COLO668 (cell line): Measurements from ENCODE around the gene PHLPP1.
A peak's percentile ranks its signal among the peaks of the same experiment; 100 is the strongest.

ENCODE experiments used
- DNase-seq: peaks from one replicate; lab custom pipeline; 2025; ENCODE audit not compliant: unreplicated experiment; lab: John Stamatoyannopoulos, UW

The PHLPP1 gene

DNA sequence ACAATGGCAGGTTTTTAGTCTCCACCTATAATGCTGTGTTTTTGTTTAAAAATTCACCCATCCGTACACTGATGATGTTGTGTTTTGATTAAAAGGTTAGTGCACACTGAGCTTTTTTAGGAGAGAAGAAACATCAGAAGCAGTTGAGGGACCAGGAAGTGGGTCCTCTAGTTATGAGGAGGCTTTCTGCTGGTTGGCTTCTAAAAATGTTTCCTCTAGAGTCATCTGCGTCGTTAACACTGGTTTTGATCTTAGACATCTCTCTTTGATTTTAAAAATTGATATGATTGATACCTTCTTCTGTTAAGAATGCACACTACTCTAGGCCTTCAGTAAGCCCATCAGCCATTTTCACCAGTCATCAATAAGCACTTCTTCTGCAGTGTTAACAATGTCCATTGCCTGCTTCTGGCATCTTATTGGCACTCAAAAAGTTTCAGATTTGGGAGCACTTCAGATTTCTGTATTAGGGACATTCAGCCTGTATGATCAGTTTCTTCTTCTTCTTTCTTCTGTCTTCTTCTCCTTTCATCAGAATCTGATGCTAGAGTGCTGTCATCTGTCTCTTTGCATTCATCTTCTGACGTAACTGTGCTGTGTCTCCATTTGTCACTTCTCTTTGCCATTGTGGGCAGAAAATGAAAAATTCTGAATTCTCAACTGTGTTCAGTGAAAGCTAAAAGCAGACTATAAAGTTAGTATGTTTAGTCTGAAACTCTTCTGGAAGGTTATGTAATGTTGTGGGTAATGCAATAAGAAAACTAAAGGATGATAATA, 56.3 kb downstream of the PHLPP1 start:
- no peak for DNase-seq

DNA sequence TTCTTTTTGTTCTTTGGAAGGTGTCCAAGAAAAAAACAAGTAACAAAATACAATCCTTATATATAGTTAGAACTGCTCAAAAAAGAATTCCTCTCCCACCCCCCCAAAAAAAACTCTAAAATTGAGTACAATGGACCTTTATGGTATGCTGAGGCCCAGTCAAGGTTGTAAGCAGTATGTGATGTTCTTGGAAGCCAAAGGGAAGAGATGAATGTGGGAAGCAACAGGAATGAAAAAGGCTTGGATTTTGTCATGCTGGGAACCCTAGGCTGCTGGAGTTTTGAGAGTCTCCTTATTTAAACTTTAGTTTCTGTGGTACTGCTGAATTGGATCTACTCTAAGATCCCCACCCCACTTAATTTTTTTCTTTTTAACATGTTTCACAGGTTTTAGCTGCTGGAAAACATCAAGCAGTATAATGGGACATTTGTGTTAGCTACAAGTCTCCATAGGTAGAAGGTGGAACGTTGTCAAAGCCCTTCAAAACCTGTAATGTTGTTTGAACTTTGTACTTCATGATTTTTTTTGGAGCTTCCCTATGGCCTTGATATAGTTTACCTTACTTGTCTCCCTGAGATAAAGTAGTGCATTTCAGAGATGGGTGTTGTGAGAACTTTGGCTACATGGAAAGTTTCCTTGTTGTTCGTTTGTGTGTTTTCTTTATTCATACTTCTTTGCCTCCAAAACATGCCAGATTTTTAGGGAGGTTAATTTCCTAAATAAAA, 57.7 kb downstream of the PHLPP1 start:
- DNase-seq, result no peak

DNA sequence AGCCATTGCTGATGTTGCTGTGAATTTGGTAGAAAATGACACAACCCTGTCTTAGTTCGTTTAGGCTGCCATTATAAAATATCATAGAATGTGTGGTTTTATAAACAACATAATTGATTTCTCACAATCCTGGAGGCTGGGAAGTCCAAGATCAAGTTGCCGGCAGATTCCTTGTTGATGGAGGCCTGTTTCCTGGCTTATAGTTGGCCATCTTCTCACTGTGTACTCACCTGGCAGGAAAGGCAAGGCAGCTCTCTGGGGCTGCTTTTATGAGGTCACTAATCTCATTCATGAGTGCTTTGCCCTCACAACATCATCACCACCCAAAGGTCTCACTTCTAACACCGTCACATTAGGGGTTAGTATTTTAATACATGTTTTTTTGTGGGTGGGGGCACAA, 58.4 kb downstream of the PHLPP1 start:
- no peak for DNase-seq

DNA sequence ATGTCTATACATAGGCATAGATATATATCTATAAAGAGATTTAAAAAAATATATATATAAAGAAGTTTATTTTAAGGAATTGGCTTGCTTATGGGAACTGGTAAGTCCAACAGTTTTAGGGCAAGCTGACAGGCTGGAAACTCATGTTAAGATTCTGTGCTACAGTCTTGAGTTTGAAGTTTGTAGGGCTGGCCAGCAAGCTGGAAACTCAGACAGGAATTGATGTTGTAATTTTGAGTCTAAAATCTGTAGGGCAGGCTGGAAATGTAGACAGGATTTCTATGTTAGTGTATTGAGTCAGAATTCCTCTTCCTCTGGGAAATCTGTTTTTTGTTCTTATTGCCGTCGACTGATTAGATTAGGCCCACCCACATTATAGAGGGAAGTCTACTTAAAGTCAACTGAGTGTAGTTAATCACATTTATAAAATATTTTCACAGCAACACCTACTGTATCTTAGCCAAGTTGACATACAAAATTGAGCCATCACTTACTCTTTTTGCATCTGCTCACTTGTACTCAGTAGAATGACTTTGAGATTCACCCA, 60.8 kb downstream of the PHLPP1 start:
- no peak for DNase-seq

DNA sequence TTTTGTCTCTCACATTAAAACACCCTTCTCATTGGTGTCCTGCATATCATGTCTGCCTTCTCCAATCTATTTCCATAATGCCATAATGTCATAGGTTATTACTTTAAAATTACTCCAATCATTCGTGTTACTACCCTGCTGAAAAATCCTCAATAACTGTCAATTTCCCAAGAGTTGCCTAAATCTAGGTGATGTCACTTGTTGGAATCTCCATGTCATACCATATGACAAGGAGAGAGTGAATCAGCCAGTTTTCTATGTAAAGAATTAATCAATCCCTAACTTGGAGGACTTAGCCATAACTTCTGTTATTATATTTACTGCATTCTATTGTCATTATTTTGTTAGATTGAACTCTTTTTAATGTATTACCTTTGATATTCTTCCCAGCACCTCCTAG, 62.5 kb downstream of the PHLPP1 start:
- DNase-seq, result no peak

DNA sequence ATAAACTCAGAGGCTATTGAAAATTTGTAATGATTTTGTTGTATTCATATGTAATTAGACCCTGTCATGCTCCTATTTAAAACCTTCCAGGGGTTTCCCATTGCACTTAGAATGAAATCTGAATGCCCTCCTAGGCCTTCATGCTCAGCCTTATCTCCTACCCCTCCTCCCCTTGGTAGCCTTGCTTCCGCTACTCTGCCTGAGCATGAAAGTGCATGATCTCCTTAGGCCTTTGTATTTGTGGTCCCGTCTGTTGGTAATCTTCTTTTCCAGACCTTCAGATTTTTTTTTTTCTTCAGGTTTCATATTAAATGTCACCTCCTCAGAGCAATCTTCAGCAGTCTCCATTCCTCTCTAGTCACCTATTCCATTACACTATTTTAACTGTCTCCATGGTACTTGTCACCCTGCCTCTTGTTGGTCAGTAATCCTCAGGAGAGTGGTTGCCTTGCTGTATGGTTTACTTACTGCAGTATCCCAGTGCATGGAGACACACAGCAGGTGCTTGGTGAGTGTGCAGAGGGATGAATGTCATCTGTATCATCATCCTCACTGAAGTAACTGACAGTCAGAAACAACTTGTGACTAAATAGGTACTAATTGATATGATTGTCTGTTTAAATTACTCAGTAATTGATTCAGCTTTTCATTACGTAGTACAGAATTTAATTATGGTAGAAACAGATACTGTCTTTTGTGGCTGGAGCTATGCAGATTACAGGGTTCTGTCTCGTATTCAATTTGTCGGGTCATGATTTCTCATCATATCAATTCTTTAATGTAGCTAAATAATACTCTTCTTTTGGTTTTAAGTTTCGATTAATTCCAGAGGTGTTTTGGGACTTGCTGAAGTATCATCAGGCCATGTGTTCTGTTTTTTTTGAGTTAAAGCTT, 63.9 kb downstream of the PHLPP1 start:
- DNase-seq, result no peak

DNA sequence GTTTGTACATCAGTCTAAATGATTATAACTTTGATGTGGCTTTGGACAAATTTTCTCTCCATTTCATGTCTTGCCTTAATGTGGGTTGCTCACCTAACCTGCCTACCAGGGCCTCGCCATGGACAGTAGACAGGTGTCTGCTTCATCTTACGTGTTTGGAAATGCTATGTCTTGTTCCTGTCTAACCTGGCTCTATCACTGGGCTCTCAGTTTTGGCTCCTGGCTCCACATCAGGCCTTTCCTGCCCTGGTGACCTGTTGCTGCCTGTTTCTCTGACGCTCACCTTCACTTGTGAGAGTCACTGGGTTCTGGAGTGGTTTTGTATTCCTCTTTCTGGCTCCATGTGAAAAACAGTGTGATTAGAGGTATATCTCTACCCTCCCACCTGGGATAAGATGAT, 65.9 kb downstream of the PHLPP1 start:
- no peak for DNase-seq

DNA sequence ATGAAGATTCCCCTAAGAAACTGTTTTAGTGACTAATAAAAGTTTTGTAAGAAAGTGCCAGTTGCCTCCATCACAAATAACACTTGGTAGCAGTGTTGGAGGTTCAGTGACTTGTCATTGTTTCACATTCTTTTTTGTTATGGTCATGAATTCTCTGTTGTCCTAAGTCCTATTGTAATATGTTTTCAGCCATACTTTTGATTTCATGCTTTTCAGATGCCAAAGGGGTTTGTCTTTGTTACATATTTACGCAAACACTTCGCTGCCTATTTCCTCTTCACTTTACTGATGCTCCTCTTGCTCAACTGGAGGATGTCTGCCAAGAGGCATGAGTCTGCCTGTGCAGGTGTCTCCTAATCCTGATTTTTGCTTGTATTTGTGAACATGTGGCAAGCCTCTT, 66.6 kb downstream of the PHLPP1 start:
- DNase-seq, result no peak

DNA sequence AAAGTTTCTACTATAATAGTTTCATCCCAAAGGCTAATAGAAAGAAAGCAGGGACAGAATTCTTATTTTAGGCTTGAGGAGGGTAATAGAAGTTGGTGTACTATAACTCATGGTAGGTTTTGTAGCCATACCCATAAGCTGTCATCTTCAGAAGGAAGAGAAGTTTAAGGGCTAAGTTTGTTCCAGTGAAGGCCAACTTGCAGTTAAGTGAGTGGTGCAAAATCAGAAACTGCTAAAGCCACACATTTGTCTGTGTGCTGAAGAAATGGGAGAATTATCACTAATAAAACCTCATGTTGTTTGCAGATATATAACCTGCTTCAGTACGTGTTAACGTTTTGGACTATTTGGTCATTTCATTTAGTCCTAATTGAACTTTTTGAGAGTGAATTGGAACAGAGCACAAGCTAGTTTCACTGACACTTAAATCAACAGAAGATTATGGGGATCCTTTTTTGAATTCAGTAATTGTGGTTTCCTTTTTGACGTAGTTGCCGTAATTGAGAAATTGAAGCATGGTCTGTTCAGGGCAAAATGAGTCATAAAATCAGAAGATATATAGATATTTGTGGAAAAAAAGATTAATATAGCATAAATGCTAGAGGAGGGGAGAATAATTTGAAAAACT, 69.1 kb downstream of the PHLPP1 start:
- DNase-seq, result no peak

DNA sequence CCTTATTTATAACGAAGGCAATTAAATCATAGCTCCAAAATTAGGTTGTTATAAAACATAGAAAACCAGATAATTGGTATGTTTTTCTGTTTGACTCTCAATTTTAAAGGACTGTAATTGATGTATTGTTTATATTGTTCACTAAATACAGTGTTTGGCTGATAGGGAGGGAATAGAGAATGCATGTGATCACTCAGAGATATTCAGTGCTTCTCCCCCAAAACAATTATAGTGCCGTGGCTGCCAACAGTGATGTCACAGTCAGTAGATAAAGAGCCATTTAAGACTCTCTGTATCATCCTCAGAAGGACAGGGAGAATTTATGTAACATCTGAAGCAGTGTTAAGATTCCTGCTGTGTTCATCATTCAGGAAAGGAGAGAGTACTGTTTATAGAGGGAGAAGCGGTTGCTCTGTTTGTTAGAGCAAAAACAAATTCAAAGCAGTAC, 69.6 kb downstream of the PHLPP1 start:
- no peak for DNase-seq

DNA sequence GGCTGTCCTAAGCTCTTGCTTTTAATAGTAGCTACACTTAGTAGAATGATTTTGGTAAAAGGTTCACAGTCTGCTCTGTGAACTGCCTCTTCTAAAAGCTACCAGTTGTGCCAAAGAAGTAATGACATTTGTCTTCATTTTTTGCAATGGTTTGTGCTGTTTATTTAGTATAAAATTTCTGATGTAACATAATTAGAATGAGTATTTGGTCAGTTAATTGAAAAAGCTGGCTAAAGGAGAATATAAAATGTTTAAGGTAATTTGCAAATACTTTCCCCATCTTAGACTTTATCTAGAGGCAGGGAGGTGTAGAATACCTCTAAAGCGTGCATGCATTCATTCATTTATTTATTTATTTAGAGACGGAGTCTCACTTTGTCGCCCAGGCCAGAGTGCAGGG, 71.3 kb downstream of the PHLPP1 start:
- DNase-seq, result no peak

DNA sequence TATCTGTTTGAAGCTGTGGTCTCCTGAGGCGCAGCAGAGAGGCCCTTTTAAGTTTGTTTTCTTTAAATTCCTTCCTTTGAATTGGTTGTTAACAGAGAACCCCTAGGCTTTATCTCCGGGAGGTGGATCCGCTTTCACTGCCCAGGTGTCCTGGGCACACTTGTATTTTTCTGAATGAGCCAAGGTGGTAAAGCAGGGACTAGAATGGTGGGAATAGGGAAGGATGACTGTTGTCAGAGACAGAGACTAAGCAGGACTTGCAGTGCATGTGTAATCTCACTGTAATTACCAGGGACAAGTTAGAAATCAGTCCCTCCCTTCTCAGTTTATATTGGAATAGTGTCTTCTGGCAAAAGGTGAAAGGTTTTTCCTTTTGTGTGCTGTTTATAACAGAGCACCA, 72.8 kb downstream of the PHLPP1 start:
- DNase-seq, result no peak

DNA sequence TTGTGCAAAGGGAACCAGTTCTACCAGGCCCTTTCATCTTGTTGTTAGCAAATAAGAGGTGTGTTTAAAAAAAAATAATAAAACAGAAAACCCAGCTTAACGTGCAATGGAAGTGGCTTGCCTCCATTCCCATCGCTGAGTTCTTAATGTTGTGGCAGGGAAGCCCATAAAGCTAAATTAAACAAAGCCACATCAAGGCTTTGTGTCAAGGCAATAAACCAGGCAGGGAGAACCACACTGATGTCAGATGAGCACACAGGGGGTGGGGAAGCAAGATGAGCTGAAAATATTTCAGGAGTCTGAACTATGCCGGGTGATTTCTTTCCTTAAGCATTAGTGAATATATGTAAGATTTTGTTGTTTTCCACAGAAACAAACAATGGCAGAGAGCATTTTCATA, 73.5 kb downstream of the PHLPP1 start:
- peak; percentile 40 for DNase-seq

DNA sequence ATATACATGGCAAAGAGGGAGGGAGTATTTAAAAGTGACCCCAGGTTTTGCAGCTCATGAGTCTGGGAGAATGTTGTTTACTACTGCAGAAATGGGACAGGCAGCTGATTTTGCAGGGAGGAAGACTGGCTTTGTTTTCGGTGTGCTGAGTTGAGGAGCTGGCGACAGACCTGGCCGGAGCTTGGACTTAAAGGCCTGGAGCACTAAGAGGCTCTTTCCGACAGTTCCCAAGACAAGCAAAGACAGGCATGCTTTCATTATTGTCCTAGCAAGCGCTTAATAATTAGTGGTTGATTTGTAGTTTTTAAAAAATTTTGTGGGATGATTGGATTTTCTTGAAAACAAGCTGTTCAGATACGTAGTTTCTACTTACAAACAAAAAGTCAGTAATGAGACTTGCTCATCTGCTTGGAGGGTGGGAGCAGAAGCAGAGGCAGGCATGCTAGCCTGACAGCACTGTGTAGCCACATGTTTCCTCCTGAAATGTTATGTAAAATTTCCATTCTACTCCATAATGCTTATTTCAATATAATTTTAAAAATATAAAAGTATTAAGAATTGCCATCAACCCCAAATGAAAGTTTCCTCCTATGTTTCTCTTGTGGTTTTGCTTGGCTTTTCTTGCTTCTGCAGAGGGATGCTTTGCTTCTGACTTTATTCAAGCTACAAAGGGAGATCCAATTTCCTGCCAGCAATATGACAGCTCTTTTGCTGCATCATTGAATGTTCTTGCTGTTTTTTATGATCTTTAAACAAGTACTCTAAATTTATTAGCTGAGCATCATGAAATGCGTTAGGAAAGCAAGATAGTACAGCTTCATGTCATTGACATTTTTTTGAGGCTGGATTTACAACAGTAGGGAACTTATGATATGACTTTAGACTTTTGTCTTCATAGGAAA, 75.8 kb downstream of the PHLPP1 start:
- DNase-seq, result no peak

DNA sequence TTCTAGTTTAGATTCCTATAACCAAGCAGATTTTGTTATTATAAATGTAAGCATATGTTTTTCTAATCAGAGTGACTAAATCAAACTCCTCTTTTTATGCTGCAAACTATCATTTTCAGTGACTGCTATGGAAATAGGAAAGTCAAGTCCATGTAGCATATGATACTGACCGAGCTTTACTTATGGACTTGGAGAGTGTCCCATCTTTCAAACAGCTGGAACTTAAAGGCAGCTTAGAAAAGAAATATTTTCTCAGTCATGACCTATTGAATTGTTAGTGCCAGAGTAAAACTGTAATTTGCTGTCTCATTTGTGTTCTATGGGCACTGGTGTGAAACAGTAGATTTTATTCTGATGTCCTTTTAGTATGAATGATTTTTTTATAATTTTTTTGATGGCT, 76.7 kb downstream of the PHLPP1 start:
- no peak for DNase-seq

DNA sequence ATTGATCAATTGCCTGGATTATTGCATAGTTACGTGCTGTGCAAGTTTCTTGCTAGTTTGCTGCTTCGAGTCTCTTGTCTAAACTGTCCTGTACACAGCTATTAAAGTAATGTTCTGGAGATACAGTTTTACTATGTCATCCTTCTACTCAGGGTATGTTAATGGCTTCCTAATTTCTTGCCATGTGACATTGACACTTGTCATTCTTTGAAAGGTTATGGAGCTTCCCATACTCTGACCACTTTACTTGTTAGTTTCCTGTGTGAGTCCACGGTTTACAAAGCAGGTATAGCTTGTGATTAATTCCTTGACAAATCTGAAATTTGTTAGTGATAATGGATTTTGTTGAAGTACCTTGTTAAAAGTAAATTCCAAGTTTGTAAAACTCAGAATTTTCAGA, 80.5 kb downstream of the PHLPP1 start:
- no peak for DNase-seq

DNA sequence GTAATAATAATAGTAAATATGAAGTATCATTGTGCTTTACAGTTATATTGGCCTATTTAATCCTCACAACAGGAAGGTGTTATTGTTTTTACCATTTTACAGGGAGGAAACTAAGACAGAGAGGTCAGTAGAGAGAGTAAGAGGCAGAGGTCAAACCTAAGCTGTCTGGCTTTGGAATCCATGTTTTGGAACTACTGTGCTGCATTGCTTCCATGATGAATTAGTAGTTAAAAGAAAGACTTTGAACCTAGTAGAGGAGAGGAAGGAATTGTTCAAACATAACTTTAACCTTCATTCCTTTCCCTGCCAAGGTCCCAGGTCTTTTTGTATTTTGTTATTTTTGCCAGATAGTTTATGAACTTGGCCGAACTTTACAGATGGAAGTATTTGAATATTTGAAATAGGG, 80.9 kb downstream of the PHLPP1 start:
- DNase-seq, result no peak

DNA sequence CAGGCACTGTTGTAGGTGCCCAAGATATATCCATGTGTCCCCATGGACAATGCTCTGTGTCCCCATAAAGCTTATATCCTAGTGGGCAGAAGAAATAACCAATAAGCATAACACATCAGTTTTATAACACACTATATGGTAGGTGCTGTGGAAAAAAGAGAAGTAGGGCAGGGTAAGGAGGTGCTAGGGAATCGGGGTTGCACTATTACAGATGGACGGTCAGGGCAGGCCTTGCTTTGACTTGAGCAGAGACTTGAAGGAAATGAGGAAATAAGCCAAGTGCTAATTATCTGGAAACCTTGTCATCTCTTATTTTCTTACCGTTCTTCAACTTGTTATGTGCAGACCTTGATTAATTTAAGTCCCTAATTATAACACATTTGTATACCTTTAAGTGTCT, 82.0 kb downstream of the PHLPP1 start:
- DNase-seq, result no peak

DNA sequence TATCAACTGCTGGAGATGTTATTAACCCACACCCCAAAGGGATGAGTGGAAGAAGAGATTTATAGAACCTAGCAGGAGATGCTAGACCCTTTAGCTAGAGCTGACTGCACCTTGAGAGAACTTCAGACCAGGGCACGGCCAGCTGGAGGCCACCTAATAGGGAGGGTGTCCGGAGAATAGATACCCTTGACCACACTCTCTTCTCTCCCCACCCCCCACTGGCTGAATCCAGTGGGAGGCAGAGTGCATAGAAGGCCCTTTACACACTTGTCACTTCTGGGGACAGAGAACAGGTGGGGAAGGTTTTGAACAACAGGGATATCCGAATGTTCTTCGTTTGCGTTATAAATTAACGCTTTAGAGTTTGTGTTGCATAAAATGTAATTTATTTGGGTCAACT, 84.6 kb downstream of the PHLPP1 start:
- DNase-seq, result no peak

DNA sequence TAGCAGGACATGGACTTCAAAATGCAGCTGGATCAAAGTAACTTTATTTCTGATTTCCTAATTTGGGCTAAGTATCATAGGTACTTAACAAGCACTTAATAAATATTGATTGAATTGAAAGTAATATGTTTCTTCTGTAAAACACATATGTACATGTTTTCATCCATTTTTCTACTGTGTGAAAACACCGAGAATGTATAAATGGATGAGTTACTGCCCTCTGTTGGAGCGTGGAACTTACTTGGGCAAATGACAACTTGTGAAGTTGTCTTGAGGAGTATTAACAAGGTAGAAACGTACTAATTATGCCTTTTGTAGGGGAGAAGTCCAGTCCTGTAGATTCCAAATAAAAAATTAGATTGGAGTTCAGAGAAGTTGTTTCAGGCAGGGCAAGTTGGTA, 87.2 kb downstream of the PHLPP1 start:
- no peak for DNase-seq
